Liver (tissue), 9 donors: ENCODE results near the gene PACSIN3. TPM values are rescaled to one million over a fixed set of nuclear protein-coding genes. Genes with fewer than 3 reads are reported as not detected.

ENCODE experiments used
- DNase-seq: peaks from one replicate; pipeline ENCODE4 v3.0.0-alpha.2; 2017; ENCODE audit warnings: low spot score
- H3K27ac ChIP-seq, 2 donors: one replicate each; pipeline ENCODE4 v1.7.0; 2013; ENCODE audit warnings: inconsistent platforms in 2 of 2, low read length in 2 of 2, control low read depth in 1 of 2, low read depth in 1 of 2, mild to moderate bottlenecking in 1 of 2
- H3K27me3 ChIP-seq, 4 donors: one replicate each; pipeline versions ENCODE4 v1.6.1 to v1.7.0; 2013; ENCODE audit warnings: low read length in 3 of 4, inconsistent platforms in 1 of 4, mild to moderate bottlenecking in 1 of 4, moderate library complexity in 1 of 4; ENCODE audit not compliant: control insufficient read depth in 4 of 4, insufficient read depth in 4 of 4
- H3K36me3 ChIP-seq, 4 donors: one replicate each; pipeline versions ENCODE4 v1.6.1 to v1.7.0; 2013; ENCODE audit warnings: low read length in 3 of 4, mild to moderate bottlenecking in 3 of 4, low read depth in 1 of 4, moderate library complexity in 1 of 4; ENCODE audit not compliant: control insufficient read depth in 4 of 4, insufficient read depth in 3 of 4
- H3K4me1 ChIP-seq, 4 donors: one replicate each; pipeline versions ENCODE4 v1.6.1 to v1.7.0; 2013; ENCODE audit warnings: low read length in 3 of 4, mild to moderate bottlenecking in 3 of 4, moderate library complexity in 1 of 4; ENCODE audit not compliant: control insufficient read depth in 4 of 4, insufficient read depth in 4 of 4
- H3K4me3 ChIP-seq, 3 donors: one replicate each; pipeline versions ENCODE4 v1.6.1 to v1.7.0; 2013; ENCODE audit warnings: low read length in 3 of 3, control low read depth in 1 of 3, low read depth in 1 of 3, mild to moderate bottlenecking in 1 of 3
- H3K9ac ChIP-seq, 2 donors: one replicate each; pipeline ENCODE4 v1.7.0; 2013; ENCODE audit warnings: low read length in 2 of 2, mild to moderate bottlenecking in 2 of 2, moderate library complexity in 2 of 2, control low read depth in 1 of 2, low read depth in 1 of 2
- H3K9me3 ChIP-seq, 4 donors: one replicate each; pipeline versions ENCODE4 v1.6.1 to v1.7.0; 2013; ENCODE audit warnings: low read length in 3 of 4; ENCODE audit not compliant: control insufficient read depth in 4 of 4
- ATF3 ChIP-seq: IDR thresholded peaks from 2 replicates; pipeline ENCODE4 v1.6.1; 2016; ENCODE audit warnings: antibody characterized with exemption
- EGR1 ChIP-seq, 2 donors: IDR thresholded peaks; 2 replicates each; pipeline ENCODE4 v1.6.1; 2016 to 2018; ENCODE audit warnings: antibody characterized with exemption in 2 of 2, low read depth in 2 of 2
- FOXA2 ChIP-seq: IDR thresholded peaks from 2 replicates; pipeline ENCODE4 v1.6.1; 2016; ENCODE audit warnings: antibody characterized with exemption
- GABPA ChIP-seq, 2 donors: IDR thresholded peaks in 1 of 2; conservative IDR thresholded peaks in 1 of 2; 2 replicates each; pipeline ENCODE4 v1.6.1; 2016; ENCODE audit warnings: antibody characterized with exemption in 2 of 2, mild to moderate bottlenecking in 1 of 2, moderate library complexity in 1 of 2
- HNF4A ChIP-seq, 2 donors: conservative IDR thresholded peaks; 2 replicates each; pipeline ENCODE4 v1.6.1; 2016; ENCODE audit warnings: antibody characterized with exemption in 2 of 2, mild to moderate bottlenecking in 2 of 2
- HNF4G ChIP-seq: IDR thresholded peaks from 2 replicates; pipeline ENCODE4 v1.6.1; 2016; ENCODE audit warnings: antibody characterized with exemption
- JUND ChIP-seq, 2 donors: IDR thresholded peaks; 2 replicates each; pipeline ENCODE4 v1.6.1; 2016; ENCODE audit warnings: antibody characterized with exemption in 2 of 2
- NR2F2 ChIP-seq: IDR thresholded peaks from 2 replicates; pipeline ENCODE4 v1.6.1; 2016; ENCODE audit warnings: antibody characterized with exemption
- RAD21 ChIP-seq, 2 donors: IDR thresholded peaks; 2 replicates each; pipeline ENCODE4 v1.6.1; 2016; ENCODE audit warnings: antibody characterized with exemption in 2 of 2, mild to moderate bottlenecking in 2 of 2
- REST ChIP-seq: IDR thresholded peaks from 2 replicates; pipeline ENCODE4 v1.6.1; 2016; ENCODE audit warnings: antibody characterized with exemption, mild to moderate bottlenecking
- RXRA ChIP-seq, 2 donors: IDR thresholded peaks; 2 replicates each; pipeline ENCODE4 v1.6.1; 2017 to 2018; ENCODE audit warnings: antibody characterized with exemption in 2 of 2, mild to moderate bottlenecking in 1 of 2
- SP1 ChIP-seq: IDR thresholded peaks from 2 replicates; pipeline ENCODE4 v1.6.1; 2018; ENCODE audit warnings: antibody characterized with exemption, mild to moderate bottlenecking
- TAF1 ChIP-seq: conservative IDR thresholded peaks from 2 replicates; pipeline ENCODE4 v1.6.1; 2016; ENCODE audit warnings: antibody characterized with exemption, mild to moderate bottlenecking
- ZBTB33 ChIP-seq: IDR thresholded peaks from 2 replicates; pipeline ENCODE4 v1.6.1; 2016; ENCODE audit warnings: antibody characterized with exemption
- WGBS: extraction: QIAGEN DNeasy Blood & Tissue Kit; methylation state at CpG from one replicate; pipeline ENCODE4 v1.1.7; 2013; 5-methylcytosine and 5-hydroxymethylcytosine counted together
- polyA plus RNA-seq, 2 donors: library from polyadenylated mRNA; stranded (reverse) in 1 of 2; unstranded in 1 of 2; fragments of 200-250 nt in 1 of 2; fragments of >200 nt in 1 of 2; fragmentation: Nextera tagmentation in 1 of 2; extraction: Ambion mirVana in 1 of 2; gene quantifications; one replicate each; pipeline versions ENCODE4 v1.2.1 to v1.2.3, GENCODE V29; 2013 to 2015
- total RNA-seq, 2 donors: library from RNA; depleted of rRNA; stranded (reverse); fragments of >200 nt; gene quantifications; one replicate each; pipeline ENCODE4 v1.2.3, GENCODE V29; 2014
- TF ChIP-seq, protein P1 (sequence below): IDR thresholded peaks from 2 replicates; pipeline ENCODE4 v1.6.1; 2016; ENCODE audit warnings: antibody characterized with exemption
- donor health status: healthy.
- donor health status: healthy.
- donor health status: healthy.
- donor health status: healthy.
- donor health status: healthy.

Gene PACSIN3
- total and polyA plus RNA-seq, 4 donors, result 12.1 to 23.3 (median 19.7) TPM

DNA sequence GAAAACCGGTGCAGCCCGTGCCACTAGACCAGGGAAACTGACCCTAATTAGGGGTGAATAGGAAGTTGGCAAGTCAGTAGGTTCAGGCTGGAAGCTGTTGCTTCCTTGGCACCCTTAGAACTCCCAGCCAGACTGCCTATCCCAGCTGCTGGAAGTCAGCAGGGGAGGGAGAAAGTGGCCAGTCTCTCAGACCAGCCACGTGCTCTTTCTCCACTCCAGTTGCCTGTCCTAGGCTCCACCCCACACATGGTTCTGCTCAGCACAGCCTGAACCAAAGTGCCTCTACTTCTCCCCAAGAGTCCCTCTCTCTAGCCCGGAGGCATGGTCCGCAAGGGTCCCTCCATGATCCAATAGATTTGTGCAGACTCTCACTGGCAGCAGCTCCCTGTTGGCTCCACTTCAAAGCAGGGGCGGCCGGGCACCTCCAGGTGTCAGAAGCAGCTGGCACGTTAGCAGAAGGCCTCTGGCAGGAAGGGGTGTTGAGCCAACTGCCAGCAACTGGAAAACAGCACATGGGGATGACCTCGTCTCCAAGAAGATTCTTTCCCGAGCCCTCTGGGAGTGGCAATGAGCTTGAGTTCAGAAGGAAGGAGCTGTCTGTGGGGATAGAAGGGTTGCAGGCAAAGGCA lies 37.2 kb downstream of the PACSIN3 start:
- Histone ChIP-seq H3K36me3 (no peaks in the 10 kb centered on the region), H3K4me1 (peaks cover 0 to 4% (median 0%) of the 10 kb centered on the region in 4 donors), H3K27ac (no peak overlapping the region), H3K4me3 (no peak overlapping the region), H3K27me3 (no peaks in the 10 kb centered on the region), H3K9me3 (no peaks in the 10 kb centered on the region), H3K9ac (no peak overlapping the region)
- whole genome bisulfite sequencing, result 78% methylated on average over 10 of the region's 10 CpGs
- TF ChIP-seq RAD21 (IDR thresholded peaks at IDR 0.05), result no peak
- DNase-seq, result no peak

GRCh38 chr11:47148270-47148669 lies 38.0 kb downstream of the PACSIN3 start:
- Histone ChIP-seq H3K4me3 (no peak overlapping the region), H3K27ac (no peak overlapping the region), H3K36me3 (no peaks in the 10 kb centered on the region), H3K9ac (no peak overlapping the region), H3K4me1 (peaks cover 0 to 4% (median 0%) of the 10 kb centered on the region in 4 donors), H3K27me3 (no peaks in the 10 kb centered on the region), H3K9me3 (no peaks in the 10 kb centered on the region)
- DNase-seq, result no peak
- no peak for TF ChIP-seq RXRA (IDR thresholded peaks at IDR 0.05)
- 87% methylated on average over 4 of the region's 4 CpGs for WGBS

DNA sequence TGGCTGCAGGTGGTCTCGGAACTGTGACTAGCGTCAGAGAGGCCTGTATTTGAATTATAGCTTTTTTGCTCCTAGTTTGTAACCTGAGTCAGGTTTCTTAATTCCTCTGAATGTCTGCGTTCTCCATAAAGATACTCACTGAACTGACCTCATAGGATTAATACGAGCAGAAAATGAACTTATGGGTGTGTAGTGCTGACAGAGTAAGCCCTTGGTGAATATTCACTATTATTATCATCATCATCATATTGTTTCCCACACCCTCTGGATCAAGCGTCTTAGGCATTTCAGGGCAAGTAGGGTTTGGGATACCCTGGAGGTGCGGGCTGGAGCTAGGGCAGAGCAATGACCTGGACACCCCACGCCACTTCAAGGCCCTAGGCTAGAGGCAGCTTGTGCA lies 38.6 kb downstream of the PACSIN3 start:
- Histone ChIP-seq H3K36me3 (no peaks in the 10 kb centered on the region), H3K27ac (no peak overlapping the region), H3K4me1 (peaks cover 0 to under 1% (median 0%) of the 10 kb centered on the region in 4 donors), H3K4me3 (no peak overlapping the region), H3K9me3 (no peaks in the 10 kb centered on the region), H3K9ac (no peak overlapping the region), H3K27me3 (no peaks in the 10 kb centered on the region)
- DNase-seq, result no peak
- WGBS, result 96% methylated on average over 7 of the region's 7 CpGs
- TF ChIP-seq RAD21 (IDR thresholded peaks at IDR 0.05), result no peak
- no peak for TF ChIP-seq ZBTB33
- no peak for TF ChIP-seq JUND (IDR thresholded peaks at IDR 0.05)
- no peak for TF ChIP-seq ATF3
- TF ChIP-seq FOXA2, result no peak
- TF ChIP-seq REST, result no peak
- TF ChIP-seq, protein P1, sequence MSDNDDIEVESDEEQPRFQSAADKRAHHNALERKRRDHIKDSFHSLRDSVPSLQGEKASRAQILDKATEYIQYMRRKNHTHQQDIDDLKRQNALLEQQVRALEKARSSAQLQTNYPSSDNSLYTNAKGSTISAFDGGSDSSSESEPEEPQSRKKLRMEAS, result no peak
- no peak for TF ChIP-seq TAF1
- no peak for TF ChIP-seq HNF4A (conservative IDR thresholded peaks at IDR 0.05)
- TF ChIP-seq HNF4G, result no peak
- no peak for TF ChIP-seq GABPA (IDR thresholded peaks at IDR 0.05 in 1 of 2, conservative IDR thresholded peaks at IDR 0.05 in 1 of 2)
- no peak for TF ChIP-seq SP1
- no peak for TF ChIP-seq EGR1 (IDR thresholded peaks at IDR 0.05; ENCODE audit: low read depth in 2 of 2)
- TF ChIP-seq NR2F2, result no peak
- no peak for TF ChIP-seq RXRA (IDR thresholded peaks at IDR 0.05)
